H1 (cell line): Measurements from ENCODE around the gene PDE1A. TPM values are rescaled to one million over a fixed set of nuclear protein-coding genes. Genes with fewer than 3 reads are reported as not detected.

Experiments
- CTCF ChIA-PET: fragments of 300-600 bp; sonication (Branson Sonifier 250); formaldehyde crosslinking; loops from one replicate; lab custom pipeline; 2021; ENCODE audit not compliant: partially characterized antibody; lab: Charles Lee
- POLR2A ChIA-PET: fragments of 300-600 bp; sonication (Branson Sonifier 250); formaldehyde crosslinking; loops from one replicate; lab custom pipeline; 2021; ENCODE audit warnings: inconsistent platforms; ENCODE audit not compliant: partially characterized antibody; lab: Charles Lee
- DNase-seq, 2 experiments: peaks; one replicate each; pipeline versions ENCODE4 v3.0.0 to v3.0.0-alpha.2; 2010 to 2022; ENCODE audit warnings: low spot score in 2 of 2, low read depth in 1 of 2, mixed read lengths in 1 of 2
- FAIRE-seq: peaks from 2 replicates; lab custom pipeline; 2011; peaks lifted over from hg19 to GRCh38; lab: Jason Lieb, UNC
- H2AFZ ChIP-seq: 2 replicates; pipeline ENCODE4 v1.8.1; 2012; ENCODE audit warnings: low read length, inconsistent platforms
- H2AK5ac ChIP-seq: 2 replicates; pipeline ENCODE4 v1.6.1; 2013; ENCODE audit warnings: low read depth, low read length
- H2BK120ac ChIP-seq: replicated peaks from 2 replicates; pipeline ENCODE3; 2013; ENCODE audit warnings: low read depth, low read length, inconsistent platforms
- H2BK12ac ChIP-seq: 2 replicates; pipeline ENCODE4 v1.6.1; 2013; ENCODE audit warnings: low read depth, low read length
- H2BK15ac ChIP-seq: 2 replicates; pipeline ENCODE4 v1.6.1; 2013; ENCODE audit warnings: low read length
- H2BK20ac ChIP-seq: 2 replicates; pipeline ENCODE4 v1.6.1; 2013; ENCODE audit warnings: low read length
- H2BK5ac ChIP-seq: 2 replicates; pipeline ENCODE4 v1.6.1; 2013; ENCODE audit warnings: low read depth, low read length
- H3K14ac ChIP-seq: 2 replicates; pipeline ENCODE4 v1.6.1; 2013; ENCODE audit warnings: inconsistent platforms; ENCODE audit not compliant: insufficient read length
- H3K18ac ChIP-seq: 2 replicates; pipeline ENCODE4 v1.6.1; 2013; ENCODE audit warnings: low read length; ENCODE audit errors: extremely low read depth
- H3K23ac ChIP-seq: 2 replicates; pipeline ENCODE4 v1.6.1; 2013; ENCODE audit warnings: inconsistent platforms; ENCODE audit not compliant: insufficient read length
- H3K23me2 ChIP-seq: 2 replicates; pipeline ENCODE4 v1.6.1; 2013; ENCODE audit warnings: low read depth, low read length
- H3K27ac ChIP-seq: 2 replicates; pipeline ENCODE4 v1.6.1; 2011; ENCODE audit warnings: low read depth, low read length, inconsistent platforms
- H3K27me3 ChIP-seq, 4 experiments: replicated peaks in 1 of 4; 1 replicate in 1 of 4; 2 replicates in 3 of 4; pipeline versions ENCODE4 v1.6.1 to v1.8.1; 2011 to 2013; ENCODE audit warnings: low read length in 3 of 4, mild to moderate bottlenecking in 3 of 4, inconsistent platforms in 2 of 4, mixed read lengths in 2 of 4, moderate library complexity in 1 of 4; ENCODE audit not compliant: control insufficient read depth in 3 of 4, insufficient read depth in 3 of 4; ENCODE audit errors: extremely low read depth in 1 of 4
- H3K36me3 ChIP-seq, 4 experiments: 2 replicates each; pipeline versions ENCODE4 v1.6.1 to v1.8.1; 2011 to 2013; ENCODE audit warnings: mild to moderate bottlenecking in 4 of 4, low read length in 3 of 4, moderate library complexity in 2 of 4, control low read depth in 1 of 4, inconsistent platforms in 1 of 4; ENCODE audit not compliant: insufficient read depth in 4 of 4, control insufficient read depth in 2 of 4
- H3K4ac ChIP-seq: replicated peaks from 2 replicates; pipeline ENCODE3; 2013; ENCODE audit warnings: low read length, low read depth, mixed read lengths, inconsistent platforms; ENCODE audit not compliant: insufficient read length
- H3K4me1 ChIP-seq, 4 experiments: replicated peaks in 1 of 4; 1 replicate in 1 of 4; 2 replicates in 3 of 4; pipeline versions ENCODE4 v1.6.1 to v1.8.1; 2011 to 2013; ENCODE audit warnings: low read length in 3 of 4, inconsistent platforms in 2 of 4, mixed read lengths in 1 of 4; ENCODE audit not compliant: insufficient read depth in 4 of 4, control insufficient read depth in 3 of 4
- H3K4me2 ChIP-seq, 2 experiments: 2 replicates each; pipeline versions ENCODE4 v1.6.1 to v1.8.1; 2011 to 2013; ENCODE audit warnings: low read depth in 2 of 2, low read length in 2 of 2, control low read depth in 1 of 2, inconsistent platforms in 1 of 2, mild to moderate bottlenecking in 1 of 2; ENCODE audit not compliant: insufficient read depth in 1 of 2
- H3K4me3 ChIP-seq, 4 experiments: fragments of 200-600, 300-600 bp in 1 of 4; sonication (generic), shearing (Covaris generic), sonication (Bioruptor Twin) in 1 of 4; 2 replicates each; pipeline versions ENCODE4 v1.5.1 to v1.8.1; 2011 to 2016; ENCODE audit warnings: low read length in 4 of 4, low read depth in 3 of 4, control low read depth in 2 of 4, inconsistent platforms in 2 of 4, mild to moderate bottlenecking in 2 of 4, mixed read lengths in 1 of 4, moderate library complexity in 1 of 4; ENCODE audit not compliant: insufficient read depth in 2 of 4; ENCODE audit errors: extremely low read depth in 1 of 4
- H3K56ac ChIP-seq: replicated peaks from 2 replicates; pipeline ENCODE3; 2013; ENCODE audit warnings: low read depth, mild to moderate bottlenecking, mixed read lengths, low read length, inconsistent platforms; ENCODE audit not compliant: insufficient read length
- H3K79me1 ChIP-seq: 2 replicates; pipeline ENCODE4 v1.6.1; 2013; ENCODE audit warnings: low read depth, low read length, control low read depth
- H3K79me2 ChIP-seq, 2 experiments: 2 replicates each; pipeline versions ENCODE4 v1.6.1 to v1.8.1; 2012 to 2013; ENCODE audit warnings: low read length in 2 of 2, mild to moderate bottlenecking in 2 of 2, inconsistent platforms in 1 of 2; ENCODE audit not compliant: insufficient read depth in 2 of 2, control insufficient read depth in 1 of 2
- H3K9ac ChIP-seq, 4 experiments: replicated peaks in 1 of 4; 1 replicate in 1 of 4; 2 replicates in 3 of 4; pipeline versions ENCODE4 v1.6.1 to v1.8.1; 2011 to 2013; ENCODE audit warnings: low read depth in 3 of 4, low read length in 3 of 4, control low read depth in 2 of 4, mild to moderate bottlenecking in 2 of 4, moderate library complexity in 2 of 4, inconsistent platforms in 1 of 4; ENCODE audit errors: extremely low read depth in 1 of 4
- H3K9me3 ChIP-seq, 2 experiments: 2 replicates each; pipeline versions ENCODE4 v1.6.1 to v1.8.1; 2012 to 2013; ENCODE audit warnings: mild to moderate bottlenecking in 2 of 2, moderate library complexity in 2 of 2, control low read depth in 1 of 2, inconsistent platforms in 1 of 2, low read depth in 1 of 2, low read length in 1 of 2, mixed read lengths in 1 of 2; ENCODE audit not compliant: insufficient read depth in 2 of 2
- H4K20me1 ChIP-seq, 2 experiments: replicated peaks in 1 of 2; 2 replicates each; pipeline versions ENCODE3 to v1.8.1; 2011 to 2013; ENCODE audit warnings: inconsistent platforms in 2 of 2, low read length in 2 of 2, mild to moderate bottlenecking in 1 of 2; ENCODE audit not compliant: insufficient read depth in 2 of 2, control insufficient read depth in 1 of 2
- H4K5ac ChIP-seq: 2 replicates; pipeline ENCODE4 v1.6.1; 2013; ENCODE audit warnings: low read length, low read depth, mixed read lengths, inconsistent platforms; ENCODE audit not compliant: insufficient read length
- H4K8ac ChIP-seq: 2 replicates; pipeline ENCODE4 v1.8.0; 2013; ENCODE audit warnings: mild to moderate bottlenecking, moderate library complexity, low read length, inconsistent platforms; ENCODE audit not compliant: insufficient read depth; ENCODE audit errors: extremely low read depth
- H4K91ac ChIP-seq: replicated peaks from 2 replicates; pipeline ENCODE3; 2013; ENCODE audit warnings: low read length, mixed read lengths, inconsistent platforms; ENCODE audit not compliant: insufficient read length
- CBX8 ChIP-seq: fragments of 300-800, 300-1000 bp; sonication (generic); IDR thresholded peaks from 2 replicates; pipeline ENCODE4 v1.7.1; 2016; ENCODE audit warnings: low read depth, low read length, borderline replicate concordance
- WGBS, 2 experiments: shearing (Covaris generic) in 1 of 2; methylation state at CpG; one replicate each; pipeline versions ENCODE4 v1.1.6 to v1.1.7; 2013 to 2015; ENCODE audit warnings: low lambda C conversion rate in 2 of 2, mixed read lengths in 2 of 2, inconsistent platforms in 1 of 2, low coverage in 1 of 2, missing lambda C conversion rate in 1 of 2; ENCODE audit not compliant: insufficient replicate concordance in 2 of 2, insufficient coverage in 1 of 2, insufficient read length in 1 of 2; ENCODE audit errors: extremely low coverage in 1 of 2, missing lambda C conversion rate in 1 of 2; 5-methylcytosine and 5-hydroxymethylcytosine counted together
- polyA plus RNA-seq, 7 experiments: library from polyadenylated mRNA; depleted of rRNA in 3 of 7; stranded (reverse) in 5 of 7; unstranded in 2 of 7; fragments of >200 nt in 5 of 7; fragments of 200-250 nt in 2 of 7; gene quantifications; 1 replicate in 5 of 7; 2 replicates in 1 of 7; 4 replicates in 1 of 7; pipeline versions ENCODE4 v1.2.1 to v1.2.3, GENCODE V29; 2011 to 2013; ENCODE audit warnings: missing spikeins in 2 of 7, mixed read lengths in 2 of 7
- total RNA-seq: library from RNA; stranded (reverse); fragmentation: NEBNext Ultra II Directional; extraction: Animal tissue kit (Norgen Biotek cat#: 25700); gene quantifications from 2 replicates; pipeline ENCODE4 v1.2.1, GENCODE V29; 2021

Gene PDE1A
- total and polyA plus RNA-seq, 2 of the 8 experiments (the other 6 are each of a cell fraction or from before 2014, with no cell fraction given): 0.34 TPM; not detected in 1

GRCh38 chr2:182228741-182229140 is 198.1 kb downstream of the PDE1A start:
- Histone ChIP-seq H4K20me1 (no peaks in the 10 kb centered on the region), H3K27me3 (no peaks in the 10 kb centered on the region), H3K9ac (no peak overlapping the region), H2BK5ac (no peak overlapping the region), H3K9me3 (no peaks in the 10 kb centered on the region), H4K91ac (no peak overlapping the region), H4K5ac (no peak overlapping the region), H3K36me3 (no peaks in the 10 kb centered on the region), H3K4me3 (no peak overlapping the region), H3K4ac (no peak overlapping the region), H2BK20ac (no peak overlapping the region), H3K79me1 (no peaks in the 10 kb centered on the region), H3K23me2 (no peaks in the 10 kb centered on the region), H3K14ac (no peak overlapping the region), H2BK12ac (no peak overlapping the region), H2BK15ac (no peak overlapping the region), H2AFZ (no peak overlapping the region), H3K23ac (no peak overlapping the region), H3K4me2 (no peak overlapping the region), H3K79me2 (no peaks in the 10 kb centered on the region), H3K27ac (no peak overlapping the region), H3K56ac (no peak overlapping the region), H2BK120ac (no peak overlapping the region), H4K8ac (no peak overlapping the region), H3K18ac (no peak overlapping the region), H3K4me1 (no peaks in the 10 kb centered on the region), H2AK5ac (no peak overlapping the region)
- ChIA-PET CTCF (interaction anchor here (1.2 kb wide), 1 partner anchor 420 kb away, joined by 3 read pairs; no protein-coding TSS in a partner anchor), POLR2A (no interaction called here)
- no peak for TF ChIP-seq CBX8
- no peak for DNase-seq
- WGBS, 2 experiments: 87% methylated on average over 2 of the region's 2 CpGs; no CpG with 5 or more reads in 1 of the 2 experiments
- FAIRE-seq: no peak
